Measurements from ENCODE around the gene CLEC16A.

The CLEC16A gene

DNA sequence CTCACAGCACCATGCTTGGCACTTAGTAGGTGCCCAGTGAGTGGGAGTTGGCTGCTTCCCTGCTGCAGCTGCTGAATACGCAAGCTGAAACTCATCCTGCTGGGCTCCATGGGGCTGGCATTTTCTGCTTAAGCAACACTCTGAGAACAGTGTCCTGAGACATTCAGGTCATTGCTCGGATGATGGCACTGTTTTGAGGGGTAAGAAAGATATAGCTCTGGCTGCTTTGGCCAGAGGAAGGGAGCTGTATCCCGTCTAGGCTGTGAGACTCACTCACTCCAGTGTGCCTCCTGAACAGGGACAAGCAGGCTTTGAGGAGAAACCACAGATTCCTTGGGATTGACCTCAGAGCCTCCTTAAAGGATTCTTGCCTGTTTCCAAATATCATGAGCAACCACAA, 120.5 kb downstream of the CLEC16A start:
- no peak for DNase-seq

DNA sequence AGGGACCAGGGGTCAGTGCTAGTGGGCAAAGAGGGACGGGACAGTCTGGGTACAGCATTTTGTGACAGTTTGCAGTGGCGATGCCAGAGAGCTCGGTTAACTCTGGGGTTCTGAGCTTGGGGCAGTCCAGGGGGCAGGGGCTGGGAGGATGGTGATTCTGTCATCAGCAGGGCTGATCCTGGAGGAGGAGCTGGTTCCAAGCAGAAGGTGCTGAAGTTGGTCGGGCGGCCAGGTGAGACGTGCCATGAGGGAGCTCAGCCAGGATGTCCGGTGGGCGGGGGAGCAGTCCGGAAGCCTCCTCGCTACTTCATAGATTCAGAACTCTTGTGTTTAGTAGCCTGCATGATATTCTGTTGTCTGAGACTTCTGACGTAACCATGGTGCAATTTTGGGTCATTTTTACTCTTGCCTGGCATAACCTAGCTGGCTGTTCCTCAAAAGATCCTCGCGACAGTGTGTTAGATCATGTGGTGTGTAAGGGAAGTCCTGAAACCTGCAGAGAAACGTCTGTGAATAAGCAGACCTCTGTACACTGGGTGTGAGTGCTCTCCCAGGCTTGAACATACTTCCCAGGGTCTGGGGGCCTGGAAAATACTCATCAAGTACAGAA, 122.0 kb downstream of the CLEC16A start:
- no peak for DNase-seq

DNA sequence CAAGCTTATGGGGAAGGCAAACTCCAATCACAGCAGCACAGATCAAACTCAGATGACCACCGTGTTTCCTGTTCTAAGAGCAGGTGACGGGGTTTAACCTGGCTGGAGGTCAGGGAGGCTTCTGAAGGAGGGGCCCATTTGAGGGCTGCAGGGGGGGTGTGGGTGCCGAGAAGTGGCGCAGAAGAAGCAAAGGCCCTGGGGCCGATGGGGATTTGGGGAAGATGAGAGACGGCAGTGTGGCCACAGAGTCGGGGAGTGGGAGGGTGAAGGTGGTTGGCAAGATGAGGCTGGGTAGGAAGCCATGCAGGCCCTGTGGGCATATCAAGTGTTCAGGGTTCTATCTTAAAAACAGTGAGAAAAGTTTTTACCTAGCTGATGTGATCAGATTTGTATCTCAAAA, 122.9 kb downstream of the CLEC16A start:
- no peak for DNase-seq

DNA sequence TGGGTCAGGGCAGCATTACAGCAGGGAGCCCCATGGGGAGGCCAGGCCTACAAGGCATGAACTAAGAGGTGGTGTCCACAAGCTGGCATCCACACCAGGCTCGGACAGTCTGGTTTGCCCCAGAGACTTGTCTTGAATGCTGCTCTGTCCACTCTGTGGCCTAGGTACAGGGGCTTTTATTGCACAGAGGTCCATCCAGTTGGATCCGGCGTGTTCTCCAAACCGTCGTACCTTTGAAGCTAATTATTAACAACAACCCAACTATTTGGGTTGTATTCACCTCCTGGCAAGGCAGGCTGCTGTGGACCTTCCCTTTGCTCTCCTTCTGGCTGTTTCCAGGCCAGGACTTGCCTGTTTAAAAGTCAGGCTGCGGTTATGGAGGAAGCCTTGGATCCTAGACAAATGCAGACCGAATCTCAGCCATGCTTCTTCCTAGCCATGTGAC, 123.4 kb downstream of the CLEC16A start:
- DNase-seq = no peak

DNA sequence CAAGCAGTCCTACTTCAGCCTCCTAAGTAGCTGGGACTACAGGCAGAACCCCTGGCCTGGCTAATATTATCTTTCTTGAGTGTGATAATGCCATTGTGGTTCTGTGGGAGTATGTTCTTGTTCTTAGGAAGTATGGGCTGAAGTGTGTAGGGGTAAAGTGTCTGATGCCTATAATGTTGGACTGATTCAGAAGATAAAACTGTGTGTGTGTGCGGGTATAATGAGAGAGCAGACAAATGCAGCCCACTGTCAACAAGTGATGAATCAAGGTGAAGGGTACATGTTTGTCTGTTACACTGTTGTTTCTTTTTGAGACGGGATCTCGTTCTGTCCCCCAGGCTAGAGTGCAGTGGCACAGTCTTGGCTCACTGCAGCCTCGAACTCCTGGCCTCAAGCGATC, 127.5 kb downstream of the CLEC16A start:
- DNase-seq = no peak

DNA sequence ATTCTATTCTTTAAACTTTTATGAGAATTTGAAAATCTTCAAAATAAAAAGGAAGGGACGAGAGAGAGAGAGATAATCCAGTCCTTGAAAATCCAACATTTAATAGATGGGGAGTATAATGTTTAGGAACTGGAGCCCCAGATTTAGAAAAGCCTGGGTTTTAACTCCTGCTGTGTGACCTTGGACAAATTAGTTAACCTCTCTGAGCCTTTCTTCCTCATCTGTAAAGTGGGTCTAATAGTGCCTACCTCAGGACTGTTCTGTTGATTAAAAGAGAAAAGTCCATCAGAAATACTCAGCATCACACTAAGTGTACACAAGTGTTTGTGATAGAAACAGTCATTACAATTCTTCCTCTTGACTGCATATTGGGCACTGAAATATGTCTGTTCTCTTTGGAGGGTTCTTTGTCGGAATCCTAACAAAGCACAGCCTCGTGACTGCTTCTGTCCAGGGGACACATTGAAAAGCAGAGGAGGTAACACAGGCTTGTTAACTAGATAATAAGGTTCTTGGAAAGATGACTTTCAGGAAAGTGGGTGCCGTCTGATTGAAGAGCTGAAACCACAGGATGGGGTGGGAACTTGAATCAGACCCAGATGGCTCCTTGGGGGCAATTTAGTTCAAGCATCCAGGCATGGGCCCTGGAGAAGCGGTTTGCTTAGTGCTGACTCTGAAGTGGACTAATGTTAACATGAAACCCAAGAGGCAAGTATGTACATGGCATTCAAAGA, 128.2 kb downstream of the CLEC16A start:
- DNase-seq = no peak

DNA sequence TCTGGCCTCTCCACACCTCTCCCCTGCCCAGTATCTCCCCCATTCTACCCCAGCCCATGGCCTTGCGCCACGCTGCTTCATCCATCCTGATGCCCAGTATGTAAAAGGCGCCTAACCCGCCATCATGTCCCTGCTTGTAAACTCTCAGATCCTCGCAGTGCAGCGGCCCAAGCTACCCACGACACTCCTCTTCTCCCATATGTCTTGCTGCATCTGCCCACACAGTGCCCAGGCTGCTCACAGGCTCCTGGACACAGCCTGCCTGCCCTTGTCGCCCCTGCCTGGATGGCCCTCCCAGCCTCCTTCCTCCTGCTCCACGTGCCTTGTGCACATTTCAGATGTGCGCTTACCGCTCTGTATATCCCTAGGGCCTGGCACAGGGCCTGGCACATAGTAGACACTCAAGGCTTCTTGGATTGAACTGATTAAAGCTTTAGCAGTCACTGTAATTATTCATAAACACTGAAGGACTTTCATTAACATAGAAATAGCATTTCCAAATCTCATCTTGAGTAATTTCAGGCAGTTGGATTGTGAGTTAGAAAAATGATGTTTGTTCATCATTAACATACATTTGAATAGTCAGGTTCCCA, 129.1 kb downstream of the CLEC16A start:
- DNase-seq = no peak

DNA sequence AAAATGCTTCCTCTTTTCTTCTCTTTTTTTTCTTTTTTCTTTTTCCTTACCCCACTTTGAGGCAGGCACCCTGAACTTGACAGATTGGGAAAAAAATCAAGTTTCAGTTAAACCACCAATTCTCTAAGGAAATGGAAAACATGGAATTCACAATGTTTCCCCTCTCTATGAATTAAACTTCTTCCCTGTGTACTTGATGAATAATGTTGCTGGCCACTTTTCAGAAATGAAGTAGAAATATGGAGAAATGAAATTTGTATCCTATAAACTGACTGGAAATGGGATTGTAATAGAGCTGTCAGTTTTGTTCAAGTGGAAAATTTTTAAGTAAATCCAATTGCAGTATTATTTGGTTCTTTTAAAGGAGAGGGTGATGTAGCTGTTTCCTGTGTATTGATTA, 129.8 kb downstream of the CLEC16A start:
- no peak for DNase-seq

DNA sequence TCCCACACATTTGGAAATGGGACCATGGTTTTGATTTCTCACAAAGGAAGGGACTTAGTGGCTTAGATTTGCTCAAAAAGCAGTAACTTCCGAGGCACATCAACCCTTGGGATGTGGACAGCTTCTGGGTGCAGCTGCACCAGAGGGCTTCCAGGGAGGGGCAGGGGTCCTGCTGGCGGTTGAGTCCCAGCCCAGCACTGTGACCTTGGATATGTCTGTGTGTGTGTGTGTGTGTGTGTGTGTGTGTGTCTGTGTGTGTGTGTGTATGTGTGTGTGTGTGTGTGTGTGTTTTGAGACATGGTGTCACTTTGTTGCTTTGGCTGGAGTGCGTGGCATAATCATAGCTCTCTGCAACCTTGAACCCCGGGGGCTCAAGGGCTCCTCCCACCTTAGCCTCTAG, 130.8 kb downstream of the CLEC16A start:
- DNase-seq = no peak

DNA sequence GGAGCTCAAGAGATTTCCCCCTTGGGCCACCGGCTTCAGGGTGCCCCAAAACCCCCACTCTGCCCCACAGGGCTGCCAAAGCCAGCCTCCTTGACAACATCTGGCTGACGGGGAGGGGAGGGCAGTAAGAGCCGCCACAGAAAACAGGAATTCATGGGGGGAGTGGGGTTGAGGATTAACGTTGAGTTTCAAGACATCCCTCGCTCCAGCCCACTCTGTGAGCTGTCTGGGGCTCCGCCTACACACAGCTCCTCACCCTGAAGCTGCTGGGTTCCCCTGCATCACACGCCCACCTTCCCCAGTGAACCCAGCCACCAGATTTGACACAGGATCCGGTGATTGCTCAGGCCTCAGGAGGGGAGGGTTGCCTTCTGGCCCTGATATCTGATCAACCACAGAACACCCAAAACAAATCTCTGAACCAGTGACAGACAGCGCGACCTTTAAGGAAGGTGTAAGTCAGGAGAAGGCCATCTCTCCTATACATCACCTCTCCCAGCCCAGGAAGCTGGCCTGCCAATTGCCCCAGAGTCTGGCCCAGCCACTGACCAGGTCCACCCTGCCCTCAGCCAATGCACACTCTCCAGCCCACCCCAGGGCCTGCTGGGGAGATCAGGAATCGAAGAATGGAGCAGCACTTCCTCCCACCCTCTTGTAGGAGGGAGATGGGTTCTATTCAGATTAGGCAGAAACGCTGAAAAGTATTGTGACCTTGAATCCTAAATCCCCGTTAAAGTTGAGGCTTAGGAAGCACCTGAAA, 132.1 kb downstream of the CLEC16A start:
- DNase-seq = no peak

DNA sequence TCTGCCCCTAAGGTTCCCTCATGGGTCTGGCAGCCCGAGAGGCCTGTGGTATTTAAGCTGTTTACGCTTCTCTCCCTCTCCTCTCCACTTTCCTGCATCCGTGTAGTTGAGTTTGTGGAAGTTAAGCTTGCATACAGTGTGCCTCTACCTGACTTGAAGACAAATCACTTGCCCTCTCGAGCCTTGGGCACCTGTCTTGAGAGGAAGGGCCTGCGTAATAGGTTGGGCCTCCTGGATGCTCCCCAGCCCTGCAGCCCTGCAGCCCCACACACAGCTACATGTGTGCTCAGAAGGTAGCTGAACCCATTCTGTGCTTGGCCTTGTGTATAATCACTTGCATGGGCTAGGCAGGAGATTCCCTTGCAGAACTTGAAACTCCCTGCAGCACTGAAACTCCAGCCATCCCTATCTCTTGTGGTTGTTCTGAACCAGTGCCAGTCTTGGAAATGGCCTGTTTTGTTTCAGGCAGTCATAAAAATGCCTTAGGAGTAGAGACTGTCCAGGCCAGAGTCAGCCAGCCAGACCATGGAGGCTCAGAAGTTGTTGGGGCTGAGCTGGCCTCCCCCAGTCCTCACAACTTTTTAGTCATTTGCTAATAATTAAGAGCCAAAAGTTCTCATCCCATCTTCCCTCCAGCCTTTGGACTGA, 134.6 kb downstream of the CLEC16A start:
- no peak for DNase-seq

DNA sequence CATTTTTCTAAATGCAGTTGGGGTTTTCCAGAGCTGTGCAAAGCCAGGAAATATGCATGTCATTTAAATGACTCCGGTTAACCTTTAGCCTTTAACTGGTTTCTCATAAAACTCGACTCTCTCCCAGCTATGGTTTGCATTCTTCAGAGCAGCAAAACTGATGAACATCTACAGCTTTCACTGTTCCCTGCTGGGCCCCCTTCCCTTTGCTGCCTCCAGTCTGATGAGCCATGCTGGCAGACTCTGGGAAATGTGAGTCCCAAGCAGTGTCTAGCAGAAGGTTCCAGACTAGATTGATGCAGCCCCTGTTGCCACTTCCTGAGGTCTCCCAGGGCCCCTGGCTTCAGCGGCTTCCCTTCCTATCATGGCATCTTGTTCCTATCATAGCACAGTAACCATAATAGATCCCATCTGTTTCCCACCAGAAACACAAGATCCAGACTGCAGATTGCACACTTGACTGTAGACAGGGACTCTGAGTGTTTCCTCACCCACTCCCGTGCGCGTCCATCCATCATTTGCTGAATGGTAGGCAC, 135.4 kb downstream of the CLEC16A start:
- DNase-seq = no peak

DNA sequence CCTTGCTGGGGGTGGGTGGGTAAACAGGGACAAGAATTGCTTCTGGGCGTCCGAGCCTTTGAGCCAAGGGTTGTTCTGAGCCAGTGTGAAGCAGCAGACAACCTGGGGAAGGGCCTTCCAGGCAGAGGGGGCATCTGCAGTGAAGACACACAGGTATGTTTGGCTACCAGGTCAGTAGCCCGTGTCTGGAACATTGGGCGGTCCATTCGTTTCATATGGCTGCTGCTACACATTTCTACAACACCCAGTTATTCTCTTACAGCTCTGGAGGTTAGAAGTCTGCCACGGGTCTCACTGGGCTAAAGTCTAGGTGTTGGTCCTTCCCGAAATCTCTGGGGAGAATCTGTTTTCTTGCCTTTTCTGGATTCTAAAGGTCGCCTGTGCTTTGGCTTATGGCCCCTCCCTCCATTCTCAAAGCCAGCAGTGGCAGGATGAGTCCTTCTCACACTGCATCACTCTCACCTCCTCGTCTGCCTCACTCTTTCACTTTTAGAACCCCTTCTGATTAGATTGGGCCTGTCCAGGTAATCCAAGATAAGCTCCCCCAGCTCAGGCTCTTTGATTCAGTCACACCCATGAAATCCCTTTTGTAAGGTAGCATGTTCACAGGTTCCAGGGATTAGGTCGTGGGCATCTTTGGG, 136.1 kb downstream of the CLEC16A start:
- DNase-seq = no peak

DNA sequence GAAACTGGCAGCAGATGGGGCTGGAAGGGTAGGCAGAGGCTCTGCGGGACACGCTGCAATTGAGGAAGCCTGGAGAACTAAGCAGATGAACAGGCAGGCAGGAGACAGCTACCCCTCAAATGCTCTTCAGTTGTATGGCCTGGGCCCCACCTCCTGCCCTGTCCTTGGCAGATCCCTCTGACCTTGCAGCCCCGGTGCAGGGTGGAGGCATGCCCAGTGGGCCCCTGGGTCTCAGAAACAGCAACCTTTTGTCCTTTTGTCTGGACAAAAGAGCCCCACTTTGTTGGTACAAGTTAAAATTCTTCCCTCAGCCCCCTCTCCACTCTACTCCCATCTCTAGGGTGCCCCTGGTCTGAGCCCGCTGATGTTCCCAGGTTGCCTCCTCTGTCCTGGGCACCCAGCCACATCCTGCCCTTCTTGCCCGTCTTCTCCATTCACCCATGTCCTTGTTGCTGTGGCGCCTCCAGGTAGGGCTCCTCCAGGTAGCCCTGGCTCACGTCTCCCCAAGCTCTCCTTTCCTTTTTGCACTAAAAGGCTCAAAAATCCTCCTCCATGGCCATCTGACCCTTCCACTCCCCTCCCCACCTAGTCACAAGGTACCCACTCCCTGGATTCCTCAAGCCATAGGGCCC, 136.8 kb downstream of the CLEC16A start:
- no peak for DNase-seq

DNA sequence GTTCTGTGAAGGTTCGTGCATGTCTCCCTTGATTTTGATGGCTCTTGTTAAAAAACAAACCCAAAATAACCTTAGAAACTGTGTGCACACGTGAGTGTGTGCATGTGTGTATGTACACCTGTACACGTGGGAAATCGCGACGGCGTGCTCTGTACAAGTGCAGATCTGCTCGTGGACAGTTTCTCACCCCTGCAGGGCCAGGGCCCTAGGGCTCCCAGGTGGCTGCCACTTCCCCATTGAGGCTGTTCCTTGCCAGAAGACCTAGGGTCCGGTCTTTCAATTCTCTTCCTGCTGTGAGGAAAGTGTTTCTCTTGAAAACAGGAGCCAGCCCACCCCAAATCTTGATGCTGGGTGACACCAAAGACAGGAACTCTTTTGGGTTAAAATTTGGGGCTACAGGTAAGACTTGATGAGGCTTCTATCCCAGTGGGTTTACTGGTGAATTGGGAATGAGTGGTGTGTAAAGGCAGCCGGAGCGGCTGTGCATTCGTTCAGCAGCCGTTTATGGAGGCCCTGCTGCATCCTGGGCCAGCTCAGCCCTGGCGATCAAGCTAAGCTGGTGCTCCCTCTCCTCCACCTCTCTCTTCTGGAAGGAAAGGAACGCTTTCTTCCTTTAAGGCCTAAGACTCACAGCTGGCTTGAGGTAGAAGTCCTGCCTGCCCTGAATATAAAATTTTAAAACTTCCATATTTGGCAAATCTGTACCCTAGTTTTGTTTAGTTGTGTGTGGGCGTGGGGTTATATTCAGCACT, 137.9 kb downstream of the CLEC16A start:
- no peak for DNase-seq

DNA sequence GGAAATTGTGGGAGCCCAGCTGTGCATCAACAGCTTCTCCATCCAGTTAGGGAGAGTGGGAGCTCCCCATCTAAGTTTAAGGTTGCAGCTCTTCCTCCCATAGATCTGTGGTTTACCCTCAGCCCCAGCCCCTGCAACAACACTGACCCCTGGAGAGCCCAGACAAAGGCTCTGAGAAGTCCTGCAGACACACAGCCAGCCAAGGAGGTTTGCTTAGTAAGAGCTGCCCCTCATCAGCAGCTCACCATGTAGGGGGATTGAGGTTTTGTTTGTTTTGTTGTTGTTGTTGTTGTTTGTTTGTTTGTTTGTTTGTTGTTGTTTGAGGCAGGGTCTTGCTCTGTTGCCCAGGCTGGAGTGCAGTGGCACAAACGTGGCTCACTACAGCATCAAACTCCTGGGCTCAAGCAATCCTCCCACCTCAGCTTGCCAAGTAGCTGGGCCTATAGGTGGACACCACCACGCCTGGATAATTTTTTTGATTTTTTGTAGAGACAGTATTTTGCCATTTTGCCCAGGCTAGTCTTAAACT, 138.6 kb downstream of the CLEC16A start:
- DNase-seq = no peak

DNA sequence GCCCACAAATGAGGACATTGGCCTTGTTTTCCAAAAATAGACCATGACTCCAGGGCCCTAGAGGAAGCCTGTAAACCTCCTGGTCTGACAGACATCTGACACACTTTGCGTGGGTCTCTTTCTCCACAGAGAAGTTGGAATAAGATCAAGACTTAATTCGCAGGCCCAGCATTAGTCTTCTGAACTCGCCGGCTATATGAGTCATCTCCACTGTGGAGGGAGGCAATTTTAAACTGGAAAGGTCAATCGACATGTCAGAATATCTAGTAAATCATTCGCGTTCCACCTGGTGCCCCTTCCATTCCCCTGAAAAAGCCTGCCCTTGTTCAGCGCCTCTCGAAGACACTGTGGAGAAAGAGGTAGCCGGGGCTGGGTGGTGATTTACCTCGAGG, 140.1 kb downstream of the CLEC16A start:
- DNase-seq = no peak

DNA sequence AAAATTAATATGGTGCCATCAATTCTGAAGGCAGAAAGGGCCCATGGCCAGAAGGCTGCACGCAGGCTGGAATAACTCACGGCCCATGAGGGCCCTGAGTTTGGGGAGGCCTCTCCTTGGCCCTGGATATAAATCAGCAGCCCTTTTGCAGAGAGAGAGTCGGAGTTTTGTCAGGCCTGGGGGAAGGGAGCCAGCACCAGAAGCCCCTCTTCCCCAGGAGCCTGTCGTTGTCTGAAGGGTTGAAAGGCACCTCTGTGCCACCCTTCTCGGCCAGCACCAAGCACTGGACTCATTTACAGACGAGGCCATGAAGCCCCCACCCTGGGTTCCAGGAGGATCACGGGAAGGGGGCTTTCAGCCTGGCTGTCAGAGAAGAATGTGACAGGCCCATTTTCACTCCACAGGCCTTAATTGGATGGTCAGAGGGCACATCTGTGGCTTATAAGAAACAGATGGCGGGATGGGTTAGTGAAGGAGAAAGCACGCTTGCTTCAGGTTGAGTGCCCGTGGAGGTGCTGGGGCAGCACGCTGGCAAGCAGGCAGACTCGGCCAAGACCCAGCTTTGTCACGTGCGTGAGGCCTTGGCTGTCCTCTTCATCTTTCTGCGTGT, 140.6 kb downstream of the CLEC16A start:
- no peak for DNase-seq

DNA sequence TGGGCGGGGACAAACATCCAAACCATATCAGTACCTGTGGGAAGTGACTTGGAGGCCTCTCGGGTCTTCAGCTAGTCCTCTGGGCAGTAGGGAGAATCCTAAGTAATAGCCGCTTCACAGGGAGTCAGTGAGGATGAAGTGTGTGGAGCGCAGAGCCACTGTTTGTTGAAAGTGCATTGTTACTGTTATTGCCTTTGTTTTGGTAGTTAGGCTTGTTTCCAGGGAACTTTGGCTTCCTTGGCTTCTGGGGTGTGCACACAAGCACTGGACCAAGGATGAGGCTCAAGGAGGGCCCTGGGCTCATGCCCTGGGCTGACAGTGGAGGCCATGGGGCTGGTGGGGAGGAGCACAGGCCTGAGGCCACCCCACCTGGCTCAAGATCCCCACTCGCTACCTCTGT, 141.6 kb downstream of the CLEC16A start:
- no peak for DNase-seq

DNA sequence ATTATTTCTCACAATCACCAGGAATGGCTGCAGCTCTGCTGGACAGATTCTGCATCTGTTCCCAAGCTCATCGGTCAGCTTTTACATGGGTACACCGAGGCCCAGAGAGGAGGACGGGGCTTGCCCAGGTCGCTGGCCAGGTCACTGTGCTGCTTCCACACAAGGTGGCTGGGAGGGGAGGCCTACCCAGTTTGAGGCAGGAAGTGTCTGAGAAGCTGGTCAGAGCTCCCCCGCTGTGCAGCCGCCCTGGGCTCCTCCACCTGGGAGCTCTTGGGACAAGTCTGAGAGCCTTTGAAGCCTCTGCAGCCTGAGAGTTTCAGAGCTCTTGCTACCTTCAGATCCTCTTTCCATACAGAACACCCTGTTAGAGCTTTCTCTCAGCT, 143.3 kb downstream of the CLEC16A start:
- DNase-seq = no peak

Data from NCI-H2107 (cell line).